NCI-H2227 (cell line): ENCODE results near the gene TET3.

Experiments
- DNase-seq: peaks from one replicate; lab custom pipeline; 2025; ENCODE audit not compliant: unreplicated experiment; lab: John Stamatoyannopoulos, UW

The TET3 gene

DNA sequence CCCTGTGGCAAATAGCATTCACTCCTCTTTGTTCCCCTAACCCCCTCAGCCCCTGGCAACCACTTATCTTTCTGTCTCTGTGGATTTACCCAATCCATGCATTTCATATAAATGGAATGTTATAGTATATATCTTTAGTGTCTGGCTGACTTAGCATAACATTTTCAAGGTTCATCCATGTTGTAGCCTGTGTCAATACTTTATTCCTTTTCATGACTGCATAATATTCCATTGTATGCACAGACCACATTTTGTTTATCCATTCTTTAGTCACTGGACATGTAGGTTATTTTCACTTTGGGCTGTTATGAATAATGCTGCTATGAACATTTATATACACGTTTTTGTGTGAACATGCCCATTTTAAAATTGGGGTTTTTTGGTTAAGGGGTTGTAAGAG is 42.8 kb downstream of the TET3 start:
- no peak for DNase-seq

DNA sequence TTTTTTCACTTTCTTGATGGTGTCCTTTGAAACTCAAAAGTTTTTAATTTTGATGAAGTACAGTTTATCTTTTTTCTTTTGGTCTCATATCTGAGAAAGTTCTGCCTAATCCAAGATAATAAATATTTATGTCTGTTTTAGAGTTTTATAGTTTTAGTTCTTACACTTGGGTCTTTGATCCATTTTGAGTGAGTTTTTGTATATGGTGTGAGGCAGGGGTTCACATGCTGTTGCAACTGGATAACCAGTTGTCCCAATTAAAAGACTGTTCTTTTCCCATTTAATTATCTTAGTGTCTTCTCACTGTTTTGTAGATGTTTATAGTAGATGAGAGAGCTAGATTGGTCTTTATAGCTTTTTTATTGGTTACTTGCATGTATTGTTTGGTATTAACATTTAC is 43.6 kb downstream of the TET3 start:
- no peak for DNase-seq

DNA sequence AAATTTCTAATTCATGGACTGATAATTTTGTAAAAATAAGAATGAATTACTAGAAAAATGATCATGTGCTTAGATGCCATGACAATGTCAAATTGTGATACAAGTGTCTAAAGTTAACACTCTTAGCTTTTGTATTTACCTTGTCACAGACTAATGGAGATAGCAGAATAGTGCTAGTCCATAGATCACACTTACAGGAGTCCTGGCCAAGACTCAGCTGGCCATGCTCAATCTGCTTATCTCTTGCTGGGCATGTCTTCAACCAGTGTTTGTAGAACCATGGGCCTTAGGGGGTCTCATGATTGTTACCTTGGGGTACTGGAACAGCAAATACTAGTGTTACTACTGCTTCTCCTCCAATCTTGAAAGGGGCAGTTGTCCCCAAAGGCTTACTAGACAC is 44.0 kb downstream of the TET3 start:
- DNase-seq = no peak

DNA sequence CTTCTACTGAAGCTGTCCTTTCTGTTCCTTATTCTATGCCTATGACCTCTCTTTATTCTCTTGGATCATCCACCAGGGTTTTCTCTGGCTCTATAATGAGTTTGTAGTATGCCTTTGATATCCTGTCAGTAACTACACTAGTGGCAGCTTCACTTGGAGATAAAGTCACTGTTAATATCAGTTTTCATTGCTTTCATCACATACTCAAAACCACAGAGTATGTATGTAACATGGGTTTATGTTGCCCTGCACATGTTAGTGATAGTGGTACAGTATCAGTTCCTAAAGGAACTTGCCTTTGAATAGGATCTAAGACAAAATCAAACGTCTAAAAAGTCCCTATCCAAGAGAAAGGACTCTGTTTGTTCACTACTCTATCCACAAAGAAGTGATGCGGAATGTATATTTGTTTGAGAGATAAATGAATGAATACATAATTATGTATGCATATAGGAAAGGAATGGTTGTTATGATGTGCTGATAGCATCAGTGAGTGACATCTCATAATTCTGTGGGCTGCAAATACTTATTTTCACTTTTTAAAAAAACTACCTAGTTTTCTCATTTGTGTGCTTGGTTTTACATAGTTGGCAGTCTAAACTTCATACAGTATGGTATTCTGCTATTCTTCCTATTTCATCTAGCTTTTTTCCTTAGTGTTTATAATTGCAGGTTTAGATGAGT is 45.1 kb downstream of the TET3 start:
- DNase-seq = no peak

DNA sequence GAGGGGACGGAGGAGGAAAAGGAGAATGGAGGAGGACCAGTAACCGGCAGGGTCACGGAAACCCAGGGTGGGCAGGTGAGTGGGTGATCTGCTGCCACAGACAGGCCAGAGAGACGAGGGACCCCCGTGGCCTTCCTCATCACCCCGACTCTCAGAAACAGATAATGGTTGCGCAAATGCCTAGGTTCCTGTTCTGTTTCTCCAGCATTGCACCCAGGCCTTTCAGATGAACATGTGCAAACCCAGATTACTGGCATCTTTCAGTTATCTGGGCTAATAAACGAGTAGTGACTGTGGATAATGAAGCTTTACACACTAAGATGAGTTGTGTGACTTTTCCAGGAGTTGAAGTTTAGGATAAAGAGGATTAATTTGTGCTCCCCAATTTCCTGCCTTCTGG is 46.5 kb downstream of the TET3 start:
- no peak for DNase-seq

DNA sequence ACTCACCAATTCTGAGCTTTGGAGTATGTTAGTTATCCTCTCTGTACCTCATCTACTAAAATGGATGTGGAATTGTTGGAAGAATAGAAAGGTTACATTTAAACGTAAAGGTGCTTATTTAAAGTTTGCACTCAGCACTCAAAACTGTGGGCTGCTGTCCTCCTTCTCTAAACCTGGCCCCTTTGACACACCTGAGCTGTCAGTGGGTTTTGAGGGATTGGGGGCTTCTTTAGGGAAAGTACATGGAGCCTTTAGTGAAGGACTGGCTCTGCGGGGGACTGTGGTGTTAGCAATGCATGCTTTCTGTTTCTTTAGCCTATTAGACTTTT is 47.2 kb downstream of the TET3 start:
- DNase-seq = no peak

DNA sequence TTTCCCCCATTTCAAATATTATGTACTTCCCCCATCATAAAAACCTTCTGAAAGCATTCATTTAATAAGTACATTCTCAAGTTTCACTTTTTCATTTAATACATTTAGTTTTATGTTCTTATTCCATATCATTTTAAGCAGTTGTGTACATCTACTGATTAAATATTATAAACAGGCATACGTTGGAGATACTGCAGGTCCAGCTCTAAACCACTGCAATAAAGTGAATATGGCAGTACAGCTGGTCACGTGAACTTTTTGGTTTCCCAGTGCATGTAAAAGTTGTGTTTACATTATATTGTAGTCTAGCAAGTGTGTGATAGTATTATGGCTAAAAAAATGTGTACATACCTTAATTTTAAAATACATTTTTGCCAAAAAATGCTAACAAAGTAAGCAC is 48.7 kb downstream of the TET3 start:
- no peak for DNase-seq
